ENCODE measurements around the gene PSMD10. TPM values are rescaled to one million over a fixed set of nuclear protein-coding genes. Genes with fewer than 3 reads are reported as not detected.

PSMD10 gene
- polyA plus RNA-seq, 6 donors from 2014 or later: 53.3 to 111 (median 73.8) TPM

- Mint-ChIP-seq H3K27ac (no peak overlapping the region), H3K36me3 (no peaks in the 10 kb centered on the region), H3K4me3 (no peak overlapping the region), H3K9me3 (no peaks in the 10 kb centered on the region), H3K27me3 (peaks cover 0 to 49% (median 3%) of the 10 kb centered on the region in 3 donors), H3K4me1 (no peaks in the 10 kb centered on the region)
- DNase-seq (no peak), ATAC-seq (ENCODE audit: low read depth in 2 of 2) (no peak)
Observed at GRCh38 chrX:108059801-108060200, 31.5 kb downstream of the PSMD10 start.

DNA sequence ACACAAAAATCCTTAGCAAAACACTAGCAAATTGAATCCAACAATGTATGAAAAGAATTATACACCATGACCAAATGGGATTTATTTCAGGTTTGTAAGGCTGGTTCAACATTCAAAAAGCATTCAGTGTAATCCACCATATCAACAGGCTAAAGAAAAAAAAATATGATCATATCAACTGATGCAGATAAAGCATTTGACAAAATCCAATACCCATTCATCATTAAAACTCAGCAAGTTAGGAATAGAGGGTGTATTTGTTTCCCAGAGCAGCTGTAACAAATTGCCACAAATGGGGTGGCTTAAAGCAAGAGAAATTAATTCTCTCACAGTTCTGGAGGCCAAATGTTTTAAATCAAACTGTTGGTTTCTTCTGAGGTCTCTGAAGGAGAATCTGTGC is 35.8 kb downstream of the PSMD10 start:
- ATAC-seq (ENCODE audit: low read depth in 2 of 2): no peak
- no peak overlapping the region for H3K27ac Mint-ChIP-seq

DNA sequence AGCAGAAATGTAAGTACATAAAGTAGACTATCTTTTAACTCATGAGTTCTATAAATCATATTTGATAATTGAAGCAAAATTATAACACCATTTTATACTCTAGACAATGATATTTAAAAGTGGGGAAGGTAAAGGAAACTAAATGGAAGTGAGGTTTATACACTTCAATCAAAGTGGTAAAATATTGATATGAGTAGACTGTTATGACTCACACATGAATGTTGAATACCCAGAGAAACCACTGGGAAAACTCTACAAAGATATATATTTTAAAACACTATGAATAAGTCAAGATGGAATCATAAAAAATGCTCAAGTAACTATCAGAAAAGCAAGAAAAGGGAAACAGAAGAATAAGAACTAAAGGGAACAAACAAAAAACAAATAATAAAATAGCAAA is 38.1 kb downstream of the PSMD10 start:
- H3K27me3 Mint-ChIP-seq: peaks cover 3 to 26% (median 6%) of the 10 kb centered on the region in 3 donors
- peak overlapping the region in 1 of 6 donors; percentile 5 for H3K27ac Mint-ChIP-seq
- ATAC-seq (ENCODE audit: low read depth in 2 of 2): no peak
- H3K4me1 Mint-ChIP-seq: no peaks in the 10 kb centered on the region
- no peaks in the 10 kb centered on the region for H3K36me3 Mint-ChIP-seq
- H3K9me3 Mint-ChIP-seq: no peaks in the 10 kb centered on the region
- no peak for DNase-seq
- no peak overlapping the region for H3K4me3 Mint-ChIP-seq

More for the DNA sequence above, 35.8 kb downstream of the PSMD10 start:
- no peaks in the 10 kb centered on the region for H3K9me3 Mint-ChIP-seq
- H3K4me1 Mint-ChIP-seq: no peaks in the 10 kb centered on the region
- H3K27me3 Mint-ChIP-seq: peaks cover under 1 to 29% (median 3%) of the 10 kb centered on the region in 3 donors
- DNase-seq: no peak
- no peak overlapping the region for H3K4me3 Mint-ChIP-seq
- H3K36me3 Mint-ChIP-seq: no peaks in the 10 kb centered on the region

DNA sequence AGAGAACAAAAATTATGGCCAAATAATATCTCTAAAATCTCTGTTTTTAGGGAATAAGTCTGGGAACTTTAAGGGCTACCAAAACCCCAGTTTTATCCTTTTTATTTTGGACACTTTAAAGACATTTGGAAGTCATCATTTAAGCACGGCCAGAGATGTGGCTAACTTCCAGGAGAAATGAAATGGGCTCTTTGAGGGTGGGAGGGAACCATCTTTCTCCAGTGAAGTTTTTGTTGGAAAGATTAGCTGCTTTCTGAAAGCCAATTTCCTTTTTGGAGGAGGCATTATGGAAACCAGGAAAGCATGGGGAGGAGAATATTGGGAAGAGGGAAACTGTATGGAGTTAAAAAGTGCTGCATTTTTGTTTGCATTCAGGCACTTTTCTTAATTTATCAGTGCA is 41.7 kb downstream of the PSMD10 start:
- Mint-ChIP-seq H3K4me1 (no peaks in the 10 kb centered on the region), H3K9me3 (no peaks in the 10 kb centered on the region), H3K36me3 (no peaks in the 10 kb centered on the region), H3K4me3 (no peak overlapping the region), H3K27ac (no peak overlapping the region), H3K27me3 (peaks cover 0 to 19% (median 6%) of the 10 kb centered on the region in 3 donors)
- ATAC-seq (ENCODE audit: low read depth in 2 of 2) (no peak), DNase-seq (no peak)

DNA sequence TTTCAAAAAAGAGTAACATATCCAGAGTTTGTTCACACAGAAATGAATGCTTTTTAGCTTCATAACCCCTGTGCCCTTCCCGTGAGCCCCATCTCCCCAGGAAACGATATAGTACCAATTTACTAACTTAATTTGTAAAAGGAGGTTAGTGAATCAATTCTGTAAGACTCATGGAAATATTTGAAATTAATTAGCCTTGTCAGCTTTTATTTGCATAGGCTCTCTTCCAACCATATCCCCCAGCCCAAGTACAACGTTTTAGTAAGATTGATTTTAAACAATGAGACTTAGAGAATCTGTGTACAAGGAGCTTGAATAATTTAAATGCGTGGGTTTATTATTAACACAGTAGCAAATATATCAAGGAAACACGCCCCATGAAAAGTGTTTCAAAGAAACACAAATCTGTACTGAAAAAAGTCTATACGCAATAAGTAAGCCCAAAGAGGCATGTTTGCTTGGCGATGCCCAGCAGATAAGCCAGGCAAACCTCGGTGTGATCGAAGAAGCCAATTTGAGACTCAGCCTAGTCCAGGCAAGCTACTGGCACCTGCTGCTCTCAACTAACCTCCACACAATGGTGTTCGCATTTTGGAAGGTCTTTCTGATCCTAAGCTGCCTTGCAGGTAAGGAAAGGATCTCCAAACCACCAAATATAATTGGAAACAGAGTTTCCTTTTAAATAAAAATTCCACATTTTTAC is 46.6 kb downstream of the PSMD10 start, which contains the start of gene VSIG1:
TSS of gene VSIG1 (plus strand) at position 512 of the 703 bp plus-strand sequence. CDS start at position 578, 66 bp downstream.
- DNase-seq (no peak), ATAC-seq (ENCODE audit: low read depth in 2 of 2) (no peak)
- Mint-ChIP-seq H3K36me3 (no peaks in the 10 kb centered on the region), H3K27me3 (peaks cover 4 to 16% (median 10%) of the 10 kb centered on the region in 3 donors), H3K4me1 (no peaks in the 10 kb centered on the region), H3K4me3 (no peak within 1 kb of the TSS), H3K27ac (no peak within 1 kb of the TSS), H3K9me3 (no peaks in the 10 kb centered on the region)

- Mint-ChIP-seq H3K27me3 (peaks cover 0 to 11% (median 4%) of the 10 kb centered on the region in 3 donors), H3K4me1 (no peaks in the 10 kb centered on the region), H3K36me3 (no peaks in the 10 kb centered on the region), H3K4me3 (no peak overlapping the region), H3K9me3 (peaks cover 0 to 3% (median 0%) of the 10 kb centered on the region in 7 donors), H3K27ac (no peak overlapping the region)
- DNase-seq (no peak), ATAC-seq (ENCODE audit: low read depth in 2 of 2) (no peak)
Observed at GRCh38 chrX:108036298-108036973, 54.9 kb downstream of the PSMD10 start.

DNA sequence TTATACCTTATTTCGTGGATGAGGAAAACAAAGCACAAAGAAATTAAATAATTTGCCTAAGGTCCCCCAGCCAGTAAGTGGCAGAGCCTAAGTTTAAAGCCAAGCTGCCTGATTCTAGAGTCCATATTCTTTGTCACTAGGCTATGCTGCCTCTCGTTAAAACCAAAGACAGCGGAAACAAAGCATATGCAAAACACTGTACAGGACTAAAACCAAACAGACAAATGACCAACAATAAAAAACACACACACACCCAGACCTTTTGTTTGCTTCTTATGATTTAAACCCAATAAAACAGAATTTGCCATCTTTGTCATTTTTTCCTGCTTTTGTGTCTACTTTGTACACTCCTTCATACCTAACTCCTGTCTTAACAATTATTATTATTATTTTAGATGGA is 56.6 kb downstream of the PSMD10 start:
- Mint-ChIP-seq H3K27ac (no peak overlapping the region), H3K36me3 (no peaks in the 10 kb centered on the region), H3K9me3 (peaks cover 0 to 3% (median 0%) of the 10 kb centered on the region in 7 donors), H3K4me3 (no peak overlapping the region), H3K4me1 (no peaks in the 10 kb centered on the region), H3K27me3 (peaks cover 0 to 11% (median 4%) of the 10 kb centered on the region in 3 donors)
- ATAC-seq (ENCODE audit: low read depth in 2 of 2): no peak
- no peak for DNase-seq

Other genes with a start within 250 kb of the PSMD10 start
- not detected for gene TEX13B, start 109.2 kb downstream of the PSMD10 start, polyA plus RNA-seq (ENCODE audit: low read depth in 6 of 6)
- gene VSIG1, start 46.5 kb downstream of the PSMD10 start, polyA plus RNA-seq (ENCODE audit: low read depth in 6 of 6): under 1 TPM in 5 of 6 donors, not detected in 1; 0.09 to 0.80 (median 0.38) TPM
- 10 to 100 TPM; 11.8 to 31.1 (median 18.4) TPM for gene ATG4A, start 236 bp upstream of the PSMD10 start, polyA plus RNA-seq (ENCODE audit: low read depth in 6 of 6)